Stimulated activated CD4-positive, alpha-beta T cell treated with anti-CD3 and anti-CD28 coated beads, Interleukin-1b, Interleukin-23, amount 100 ng/mL, for 24 hours (primary cell): ENCODE results near the gene CCDC28A.

ENCODE experiments used
- DNase-seq, 4 experiments: peaks; one replicate each; pipeline ENCODE4 v3.0.0-alpha.2; 2020; ENCODE audit warnings: low read depth in 4 of 4, low spot score in 1 of 4

CCDC28A gene

DNA sequence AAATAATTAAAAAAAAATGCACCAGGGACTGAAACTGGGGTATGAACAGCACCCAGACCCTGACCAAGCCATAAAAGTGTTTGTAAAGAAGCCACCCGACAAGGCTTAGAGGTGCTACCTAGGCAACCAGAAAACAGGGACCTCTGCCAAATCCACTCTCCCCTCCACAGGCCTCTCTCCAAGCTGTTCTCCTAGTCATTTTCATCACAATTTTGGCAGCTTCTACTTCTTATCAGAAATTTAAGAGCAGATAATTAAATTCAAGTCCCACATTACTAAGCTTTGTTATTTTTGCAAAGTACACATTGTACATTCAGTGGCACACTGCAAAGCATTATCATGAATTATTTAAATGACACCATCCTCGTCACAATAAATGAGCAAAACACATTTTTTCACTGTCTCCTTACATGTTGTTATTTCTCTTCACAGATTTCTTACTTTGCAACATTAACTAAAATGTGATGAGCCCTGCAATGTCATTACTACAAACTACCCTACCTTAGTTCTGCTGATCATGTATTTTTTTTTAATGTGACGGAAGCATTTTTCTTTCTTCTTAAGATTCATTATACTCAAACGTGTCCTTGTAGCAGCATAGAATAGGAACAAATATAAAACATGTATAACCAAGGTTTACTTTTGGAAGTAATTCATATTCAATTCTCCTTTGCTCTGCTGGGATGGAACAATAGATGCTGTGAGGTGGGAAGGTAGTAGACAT lies 60.4 kb downstream of the CCDC28A start:
- DNase-seq, result no peak

DNA sequence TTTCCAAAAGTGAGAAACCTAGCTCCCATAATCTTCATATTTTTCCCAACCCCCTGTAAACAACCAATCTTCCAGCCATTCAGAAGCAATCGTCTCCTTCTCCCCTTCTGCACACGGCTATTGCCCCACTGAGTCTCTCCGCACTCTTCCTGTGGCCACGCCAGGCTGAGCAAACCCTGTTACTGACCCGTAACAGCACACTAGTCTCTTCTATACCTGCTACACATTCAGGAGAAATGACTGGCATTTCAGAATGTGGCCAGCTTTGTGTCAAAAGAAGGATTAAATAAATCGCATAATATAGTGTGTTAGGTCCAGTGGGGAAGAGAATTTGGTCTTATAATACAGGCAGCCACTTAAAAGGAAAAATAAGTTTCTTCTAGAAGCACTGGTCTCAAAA lies 63.7 kb downstream of the CCDC28A start:
- DNase-seq, result no peak
